Gastrocnemius medialis (tissue), 4 donors: ENCODE data around the gene DNAJA2. TPM values are rescaled to one million over a fixed set of nuclear protein-coding genes. Genes with fewer than 3 reads are reported as not detected.

Experiments
- ATAC-seq, 2 donors: fragments of 150-250 bp; one replicate each; pipeline ENCODE4 v1.9.1; 2016
- DNase-seq, 2 donors: peaks; one replicate each; pipeline ENCODE4 v3.0.0-alpha.2; 2019
- H3K27ac ChIP-seq, 4 donors: fragments of 200-600 bp; sonication (generic); 1 replicate in 1 of 4; 2 replicates in 3 of 4; pipeline ENCODE4 v1.5.1; 2016 to 2018; ENCODE audit warnings: mild to moderate bottlenecking in 2 of 4, moderate library complexity in 1 of 4
- H3K27me3 ChIP-seq, 3 donors: fragments of 200-600 bp; sonication (generic) in 2 of 3; 1 replicate in 1 of 3; 2 replicates in 2 of 3; pipeline versions ENCODE4 v1.5.1 to v1.6.0; 2016 to 2019; ENCODE audit warnings: mild to moderate bottlenecking in 1 of 3, moderate library complexity in 1 of 3
- H3K36me3 ChIP-seq, 2 donors: fragments of 200-600 bp; sonication (generic) in 1 of 2; one replicate each; pipeline ENCODE4 v1.5.1; 2017 to 2018
- H3K4me1 ChIP-seq, 2 donors: fragments of 200-600 bp; sonication (generic) in 1 of 2; one replicate each; pipeline ENCODE4 v1.5.1; 2016 to 2017; ENCODE audit warnings: mild to moderate bottlenecking in 2 of 2
- H3K4me3 ChIP-seq, 4 donors: fragments of 200-600 bp; sonication (generic) in 3 of 4; 1 replicate in 1 of 4; 2 replicates in 3 of 4; pipeline ENCODE4 v1.5.1; 2016 to 2019; ENCODE audit warnings: mild to moderate bottlenecking in 2 of 4
- H3K9me3 ChIP-seq, 3 donors: fragments of 200-600 bp; sonication (generic) in 2 of 3; 1 replicate in 1 of 3; 2 replicates in 2 of 3; pipeline ENCODE4 v1.5.1; 2016 to 2019
- POLR2A ChIP-seq, 2 donors: fragments of 450-650 bp; IDR thresholded peaks; one replicate each; pipeline ENCODE4 v1.6.1; 2017; ENCODE audit warnings: antibody characterized with exemption in 2 of 2, mild to moderate bottlenecking in 2 of 2, moderate library complexity in 2 of 2
- in situ Hi-C, 4 donors: fragments of 200-750 bp; cut with MboI; loops; one replicate each; pipeline versions ENCODE4 v1.15.0 to v1.8.0; 2017; ENCODE audit warnings: low sequenced_read_pairs in 4 of 4
- intact Hi-C: fragments of 100-400 bp; cut with DNase I; formaldehyde crosslinking; loops from one replicate; pipeline ENCODE4 v1.15.1; 2023; ENCODE audit warnings: low total_unique reads
- total RNA-seq, 4 donors: library from RNA; depleted of rRNA; stranded (reverse); fragments of >200 nt; gene quantifications; one replicate each; pipeline versions ENCODE4 v1.1.0 to v1.2.3, GENCODE V29; 2016
- TF ChIP-seq, protein P1 (sequence below), 5 experiments: fragments of 450-650 bp in 3 of 5; fragments of 200-600 bp in 2 of 5; sonication (generic) in 2 of 5; IDR thresholded peaks in 4 of 5; conservative IDR thresholded peaks in 1 of 5; 1 replicate in 4 of 5; 2 replicates in 1 of 5; pipeline ENCODE4 v1.5.1; 2016 to 2019; ENCODE audit warnings: antibody characterized with exemption in 5 of 5, mild to moderate bottlenecking in 3 of 5, moderate library complexity in 3 of 5

Gene DNAJA2
- total RNA-seq, 4 donors from 2014 or later, result 57.4 to 79.6 (median 70.5) TPM

DNA sequence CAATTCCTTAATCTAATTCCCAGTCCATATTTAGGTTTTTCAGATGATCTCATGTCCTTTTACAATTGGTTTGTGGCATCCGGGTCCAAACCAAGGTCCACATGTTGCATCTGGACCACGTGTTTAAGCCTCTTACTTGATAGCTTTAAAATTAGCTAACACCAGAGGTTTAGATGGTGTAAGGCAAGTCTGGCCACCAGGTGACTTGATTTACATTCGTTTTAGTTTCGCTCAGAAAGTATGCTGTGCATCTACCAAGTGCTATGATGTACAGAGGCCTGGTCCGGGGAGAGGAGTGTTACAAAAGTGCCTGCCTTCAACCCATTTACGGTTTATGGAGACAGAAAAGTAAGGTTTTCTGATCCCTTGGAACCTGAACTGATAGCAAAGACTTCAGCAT is 878 bp upstream of the DNAJA2 start:
- TF ChIP-seq, protein P1, sequence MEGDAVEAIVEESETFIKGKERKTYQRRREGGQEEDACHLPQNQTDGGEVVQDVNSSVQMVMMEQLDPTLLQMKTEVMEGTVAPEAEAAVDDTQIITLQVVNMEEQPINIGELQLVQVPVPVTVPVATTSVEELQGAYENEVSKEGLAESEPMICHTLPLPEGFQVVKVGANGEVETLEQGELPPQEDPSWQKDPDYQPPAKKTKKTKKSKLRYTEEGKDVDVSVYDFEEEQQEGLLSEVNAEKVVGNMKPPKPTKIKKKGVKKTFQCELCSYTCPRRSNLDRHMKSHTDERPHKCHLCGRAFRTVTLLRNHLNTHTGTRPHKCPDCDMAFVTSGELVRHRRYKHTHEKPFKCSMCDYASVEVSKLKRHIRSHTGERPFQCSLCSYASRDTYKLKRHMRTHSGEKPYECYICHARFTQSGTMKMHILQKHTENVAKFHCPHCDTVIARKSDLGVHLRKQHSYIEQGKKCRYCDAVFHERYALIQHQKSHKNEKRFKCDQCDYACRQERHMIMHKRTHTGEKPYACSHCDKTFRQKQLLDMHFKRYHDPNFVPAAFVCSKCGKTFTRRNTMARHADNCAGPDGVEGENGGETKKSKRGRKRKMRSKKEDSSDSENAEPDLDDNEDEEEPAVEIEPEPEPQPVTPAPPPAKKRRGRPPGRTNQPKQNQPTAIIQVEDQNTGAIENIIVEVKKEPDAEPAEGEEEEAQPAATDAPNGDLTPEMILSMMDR (IDR thresholded peaks at IDR 0.05 in 4 of 5, conservative IDR thresholded peaks at IDR 0.05 in 1 of 5), result no peak
- no peak for TF ChIP-seq POLR2A (IDR thresholded peaks at IDR 0.05)
- no peaks in the 10 kb centered on the region for H3K9me3 ChIP-seq
- DNase-seq, result no peak
- intact Hi-C loops (loop anchor here (5.0 to 10.0 kb wide), 2 partner anchors 327 to 1410 kb away; partner anchors contain the start of gene SIAH1), in situ Hi-C loops (no loop called here)
- peaks cover 32% of the 10 kb centered on the region in 2 donors for H3K4me1 ChIP-seq
- H3K4me3 ChIP-seq, result peak overlapping the region; percentile 65 to 93 (median 86)
- H3K36me3 ChIP-seq, result no peaks in the 10 kb centered on the region
- H3K27ac ChIP-seq, result peak overlapping the region; percentile 95 to 98 (median 98)
- no peaks in the 10 kb centered on the region for H3K27me3 ChIP-seq
- ATAC-seq, result peak in 1 of 2 donors; percentile 23

DNA sequence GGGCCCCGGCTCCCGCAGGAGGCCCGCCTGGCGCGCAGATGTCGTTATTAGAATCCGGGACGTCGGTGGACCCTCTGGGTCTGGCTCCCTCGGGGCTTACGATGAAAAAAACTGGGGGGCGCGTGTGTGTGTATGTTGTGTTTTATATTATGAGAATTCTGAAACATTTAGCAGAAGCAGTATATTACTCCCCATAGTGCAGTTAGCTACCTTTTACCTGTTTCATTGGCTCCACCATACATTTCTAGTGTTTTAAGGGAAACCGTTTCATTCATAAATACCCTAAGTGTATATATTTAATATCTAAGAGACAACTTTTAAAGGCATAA is 486 bp upstream of the DNAJA2 start:
- TF ChIP-seq POLR2A (IDR thresholded peaks at IDR 0.05), result no peak
- TF ChIP-seq, protein P1 (IDR thresholded peaks at IDR 0.05 in 4 of 5, conservative IDR thresholded peaks at IDR 0.05 in 1 of 5), result no peak
- Histone ChIP-seq H3K9me3 (no peaks in the 10 kb centered on the region), H3K4me3 (peak overlapping the region; percentile 65 to 93 (median 86)), H3K4me1 (peaks cover 34 to 35% of the 10 kb centered on the region in 2 donors), H3K27ac (peak overlapping the region; percentile 95 to 98 (median 98)), H3K36me3 (no peaks in the 10 kb centered on the region), H3K27me3 (no peaks in the 10 kb centered on the region)
- DNase-seq (no peak), ATAC-seq (peak in 1 of 2 donors; percentile 7)
- in situ Hi-C loops (no loop called here), intact Hi-C loops (loop anchor here (2.0 to 10.0 kb wide), 3 partner anchors 143 to 1411 kb away; partner anchors contain the start of genes C16orf87 and SIAH1)

DNA sequence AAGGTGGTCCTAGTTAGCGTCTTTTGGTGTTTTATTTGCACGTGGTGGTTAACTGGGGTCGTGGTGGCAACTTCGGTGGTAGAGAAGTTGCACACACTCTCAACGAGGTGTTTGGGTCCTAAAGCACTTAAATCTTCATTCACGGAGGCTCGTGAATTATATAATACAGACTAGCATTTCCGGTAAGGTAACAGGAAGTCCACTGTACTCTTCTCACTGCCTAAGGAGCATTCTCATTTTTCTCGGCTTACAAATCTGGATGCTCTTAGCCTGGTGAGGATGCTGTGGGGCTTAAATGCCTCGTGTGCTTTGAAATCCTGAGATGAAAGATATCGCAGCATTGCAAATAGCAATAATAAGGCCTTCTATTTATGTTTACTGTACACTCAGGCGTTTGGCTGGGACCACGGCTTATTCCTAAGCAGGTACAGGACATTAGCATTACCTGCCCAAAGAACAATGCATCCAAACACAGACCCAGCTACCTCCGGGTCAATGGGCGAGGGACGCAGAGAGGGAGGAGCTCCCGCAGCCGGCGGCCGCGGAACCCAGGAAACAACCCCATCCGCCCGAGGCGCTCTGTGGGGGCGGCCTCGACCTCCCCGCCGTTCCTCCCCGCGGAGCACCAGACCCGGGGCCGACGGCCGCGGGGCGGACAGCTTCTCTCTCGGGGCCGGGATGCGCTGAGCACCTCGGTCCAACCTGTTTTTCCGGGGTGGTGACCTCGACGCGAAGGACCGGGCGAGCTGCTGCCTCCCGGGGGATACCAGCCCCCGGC is 856 bp downstream of the DNAJA2 start:
- Histone ChIP-seq H3K27ac (peak overlapping the region; percentile 95 to 98 (median 98)), H3K4me3 (peak overlapping the region; percentile 65 to 93 (median 86)), H3K36me3 (peaks cover 0 to 12% of the 10 kb centered on the region in 2 donors), H3K9me3 (no peaks in the 10 kb centered on the region), H3K4me1 (peaks cover 34 to 35% of the 10 kb centered on the region in 2 donors), H3K27me3 (no peaks in the 10 kb centered on the region)
- TF ChIP-seq, protein P1 (IDR thresholded peaks at IDR 0.05 in 4 of 5, conservative IDR thresholded peaks at IDR 0.05 in 1 of 5), result no peak
- TF ChIP-seq POLR2A (IDR thresholded peaks at IDR 0.05), result no peak
- ATAC-seq, result peak in 1 of 2 donors; percentile 15
- intact Hi-C loops, result loop anchor here (2.0 to 10.0 kb wide), 3 partner anchors 142 to 1412 kb away; partner anchors contain the start of genes C16orf87 and SIAH1
- no peak for DNase-seq
- in situ Hi-C loops, result no loop called here

DNA sequence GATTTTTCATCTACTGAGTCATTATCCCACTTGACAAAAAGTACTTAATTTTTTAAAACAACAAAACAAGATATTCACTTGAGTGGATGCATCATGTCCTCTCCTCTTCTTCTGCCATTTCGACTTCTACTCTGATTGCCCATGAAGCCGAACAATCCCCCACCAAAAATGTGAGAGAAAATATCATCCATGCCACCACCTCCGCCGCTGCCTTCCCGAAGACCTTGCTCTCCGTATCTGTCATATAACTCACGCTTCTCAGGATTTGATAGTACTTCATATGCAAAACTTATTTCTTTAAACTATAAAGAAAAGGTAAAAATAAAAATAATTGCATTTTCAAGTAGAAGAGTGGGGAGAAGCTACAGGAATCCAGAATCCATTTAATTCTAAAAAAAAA is 2.2 kb downstream of the DNAJA2 start:
- intact Hi-C loops, result loop anchor here (5.0 to 10.0 kb wide), 2 partner anchors 324 to 1414 kb away; partner anchors contain the start of gene SIAH1
- Histone ChIP-seq H3K27me3 (no peaks in the 10 kb centered on the region), H3K4me1 (peaks cover 34 to 35% of the 10 kb centered on the region in 2 donors), H3K4me3 (peak overlapping the region in 1 of 4 donors; percentile 65), H3K9me3 (no peaks in the 10 kb centered on the region), H3K27ac (peak overlapping the region in 2 of 4 donors; percentile 69 to 95), H3K36me3 (peaks cover 0 to 25% of the 10 kb centered on the region in 2 donors)
- ATAC-seq (no peak), DNase-seq (no peak)
- in situ Hi-C loops, result no loop called here
- TF ChIP-seq POLR2A (IDR thresholded peaks at IDR 0.05), result no peak
- TF ChIP-seq, protein P1 (IDR thresholded peaks at IDR 0.05 in 4 of 5, conservative IDR thresholded peaks at IDR 0.05 in 1 of 5), result no peak
